HG03439 (cell line): ENCODE results near the gene PTPN6.

Experiments
- ATAC-seq: cut with Tn5 transposase; IDR thresholded peaks from one replicate; pipeline ENCODE4 v1.9.1; 2021; ENCODE audit warnings: mild to moderate bottlenecking, moderate library complexity; ENCODE audit not compliant: unreplicated experiment

Gene PTPN6

GRCh38 chr12:6965026-6965661 lies 14.0 kb downstream of the PTPN6 start:
- ATAC-seq: no peak

DNA sequence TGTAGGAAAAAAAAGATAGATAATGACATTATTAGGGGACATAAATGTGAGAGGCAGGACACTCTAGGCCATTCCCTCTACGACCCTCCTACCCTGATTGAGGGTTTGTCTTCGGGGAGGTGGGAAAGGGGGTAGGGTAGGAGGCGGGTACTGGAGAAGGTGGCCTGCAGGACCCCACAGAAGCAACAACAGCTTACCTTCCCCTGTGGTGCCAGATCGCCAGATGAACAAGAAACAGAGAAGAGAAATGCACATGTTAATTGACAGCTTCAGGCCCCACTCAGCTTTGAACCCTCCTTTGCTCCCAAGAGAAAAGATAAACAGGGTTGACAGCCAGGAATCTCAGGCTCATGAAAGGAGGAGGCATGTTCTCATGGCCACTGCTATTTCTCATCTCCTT lies 14.6 kb downstream of the PTPN6 start:
- ATAC-seq: no peak

DNA sequence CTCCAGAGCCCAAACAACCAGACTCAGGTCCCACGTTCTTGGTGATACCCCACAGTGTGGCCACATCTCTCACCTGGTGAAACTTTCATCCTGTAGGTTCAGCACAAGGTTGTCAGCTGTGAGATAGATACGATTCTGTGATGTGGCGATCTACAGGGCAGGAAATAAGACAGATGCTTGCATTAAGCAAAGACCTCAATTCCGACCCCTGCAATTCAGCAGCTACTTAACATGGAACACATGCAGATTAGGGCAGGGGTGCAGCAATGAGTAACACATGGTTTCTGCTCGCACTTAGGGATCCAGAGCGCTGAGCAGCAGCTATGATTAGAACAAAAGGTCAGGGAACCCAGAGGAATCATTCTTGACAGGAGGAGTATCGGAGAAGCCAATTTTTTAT lies 15.2 kb downstream of the PTPN6 start:
- ATAC-seq: no peak

- ATAC-seq: no peak
Measured at GRCh38 chr12:6967651-6968100, 16.5 kb downstream of the PTPN6 start.

DNA sequence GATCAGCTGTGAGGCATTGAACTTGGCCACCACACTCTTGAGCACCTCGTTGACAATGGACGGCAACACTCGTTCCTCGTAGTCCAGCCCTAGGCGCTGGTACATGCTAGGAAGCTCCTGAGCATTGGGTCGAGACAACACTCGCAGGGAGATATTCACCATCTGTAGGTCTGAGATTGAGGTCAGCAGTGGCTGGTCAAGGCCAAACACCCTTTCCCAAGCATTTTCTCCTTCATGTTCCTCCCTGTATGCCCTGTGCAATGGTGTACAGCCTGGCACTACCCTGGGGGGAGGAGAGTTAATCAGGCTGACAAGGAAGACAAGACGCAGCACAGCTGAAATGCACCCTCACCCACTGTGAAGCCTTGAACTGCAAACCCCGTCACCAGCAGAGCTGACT lies 17.3 kb downstream of the PTPN6 start:
- no peak for ATAC-seq

- peak; percentile 12 for ATAC-seq
Measured at GRCh38 chr12:6970096-6970527, 19.0 kb downstream of the PTPN6 start.

DNA sequence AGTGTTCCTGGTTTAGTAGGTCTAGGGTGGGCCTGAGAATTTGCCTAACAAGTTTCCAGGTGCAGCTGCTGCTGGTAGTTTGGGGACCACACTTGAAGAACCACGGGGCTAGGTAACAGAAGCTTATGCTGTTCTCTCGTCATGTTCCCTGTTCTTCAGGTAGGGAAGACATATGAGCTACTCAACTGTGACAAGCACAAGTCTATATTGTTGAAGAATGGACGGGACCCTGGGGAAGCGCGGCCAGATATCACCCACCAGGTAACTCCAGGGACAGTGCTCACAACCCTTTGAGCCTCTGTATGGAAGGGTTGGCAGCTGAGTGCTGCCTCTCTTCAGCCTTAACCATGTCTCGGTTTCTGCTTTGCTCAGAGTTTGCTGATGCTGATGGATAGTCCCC lies 23.0 kb downstream of the PTPN6 start:
- no peak for ATAC-seq

GRCh38 chr12:6975297-6976032 lies 24.3 kb downstream of the PTPN6 start:
- ATAC-seq: no peak

- ATAC-seq: no peak
Measured at GRCh38 chr12:6977653-6978052, 26.5 kb downstream of the PTPN6 start.

DNA sequence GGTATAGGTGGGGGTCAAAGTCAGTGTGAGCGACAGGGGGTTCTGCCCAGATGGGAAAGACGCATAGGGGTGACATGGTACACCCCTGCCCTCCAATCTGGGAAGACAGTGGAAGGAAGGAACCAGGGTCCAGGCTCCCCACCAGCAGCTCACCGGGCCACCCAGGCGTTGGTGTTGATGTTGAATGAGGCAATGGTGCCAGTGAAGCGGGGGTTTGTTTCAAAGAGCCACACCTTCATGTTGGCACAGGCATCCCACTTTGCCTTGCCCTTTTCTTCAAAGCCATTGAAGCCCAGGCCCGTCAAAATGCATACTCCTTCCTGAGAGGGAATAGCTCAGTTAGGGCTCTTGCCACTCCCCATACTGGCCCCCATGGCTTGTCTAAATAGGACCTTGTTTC lies 27.0 kb downstream of the PTPN6 start:
- ATAC-seq: no peak

GRCh38 chr12:6978611-6979011 lies 27.5 kb downstream of the PTPN6 start:
- ATAC-seq: no peak

GRCh38 chr12:6979021-6979420 lies 27.9 kb downstream of the PTPN6 start:
- no peak for ATAC-seq

DNA sequence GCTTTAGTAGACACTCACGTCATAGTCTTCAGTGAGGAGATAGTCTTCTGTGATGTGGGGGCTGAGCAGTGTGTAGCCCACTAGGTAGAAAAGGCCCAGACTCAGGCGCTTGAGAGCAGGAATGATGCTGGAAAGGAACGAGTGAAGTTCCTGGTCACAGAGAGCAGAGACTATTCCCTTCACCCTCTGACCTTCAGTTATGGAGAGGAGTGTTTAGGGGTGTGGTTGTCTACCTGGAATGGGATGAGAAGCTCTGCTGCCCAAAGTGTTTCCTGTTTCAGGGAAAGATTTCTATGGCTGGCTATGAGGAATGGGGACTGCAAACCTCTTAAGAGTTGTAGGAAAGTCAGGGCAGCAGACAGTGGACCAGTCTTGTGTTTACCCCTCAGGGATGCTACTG lies 28.3 kb downstream of the PTPN6 start:
- no peak for ATAC-seq

DNA sequence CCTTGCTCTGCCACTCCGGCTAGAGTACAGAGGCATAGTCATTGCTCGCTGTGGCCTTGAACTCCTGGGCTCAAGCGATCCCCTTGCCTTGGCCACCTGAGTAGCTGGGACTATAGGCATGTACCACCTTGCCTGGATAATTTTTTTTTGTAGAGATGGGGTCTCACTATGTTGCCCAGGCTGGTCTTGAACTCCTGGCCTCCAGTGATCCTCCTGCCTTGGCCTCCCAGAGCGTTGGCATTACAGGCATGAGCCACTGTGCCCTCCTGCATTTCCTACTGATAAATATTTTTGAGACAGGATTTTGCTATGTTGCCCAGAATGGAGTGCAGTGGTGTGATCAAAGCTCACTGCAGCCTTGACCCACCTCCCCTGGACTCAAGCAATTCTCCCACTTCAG lies 28.9 kb downstream of the PTPN6 start:
- ATAC-seq: no peak

DNA sequence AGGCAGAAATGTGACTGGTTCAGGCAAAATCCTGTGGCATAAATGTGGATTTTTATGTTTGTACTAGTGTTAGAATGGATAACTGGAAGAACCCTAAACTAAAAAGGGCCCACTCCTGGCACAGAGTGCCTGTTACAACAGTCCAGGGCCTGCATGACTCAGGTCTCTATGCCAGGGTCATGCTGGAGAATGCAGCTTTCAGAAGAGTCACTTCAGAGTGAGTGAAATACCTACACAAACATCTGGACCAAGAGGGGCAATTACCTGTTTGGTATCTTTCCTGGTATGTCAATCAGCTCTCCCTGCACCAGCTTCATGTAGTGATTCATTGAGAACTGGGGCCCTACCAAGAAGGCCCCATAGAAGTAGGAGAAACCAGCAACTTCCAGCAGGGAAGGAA lies 29.6 kb downstream of the PTPN6 start:
- ATAC-seq: no peak

DNA sequence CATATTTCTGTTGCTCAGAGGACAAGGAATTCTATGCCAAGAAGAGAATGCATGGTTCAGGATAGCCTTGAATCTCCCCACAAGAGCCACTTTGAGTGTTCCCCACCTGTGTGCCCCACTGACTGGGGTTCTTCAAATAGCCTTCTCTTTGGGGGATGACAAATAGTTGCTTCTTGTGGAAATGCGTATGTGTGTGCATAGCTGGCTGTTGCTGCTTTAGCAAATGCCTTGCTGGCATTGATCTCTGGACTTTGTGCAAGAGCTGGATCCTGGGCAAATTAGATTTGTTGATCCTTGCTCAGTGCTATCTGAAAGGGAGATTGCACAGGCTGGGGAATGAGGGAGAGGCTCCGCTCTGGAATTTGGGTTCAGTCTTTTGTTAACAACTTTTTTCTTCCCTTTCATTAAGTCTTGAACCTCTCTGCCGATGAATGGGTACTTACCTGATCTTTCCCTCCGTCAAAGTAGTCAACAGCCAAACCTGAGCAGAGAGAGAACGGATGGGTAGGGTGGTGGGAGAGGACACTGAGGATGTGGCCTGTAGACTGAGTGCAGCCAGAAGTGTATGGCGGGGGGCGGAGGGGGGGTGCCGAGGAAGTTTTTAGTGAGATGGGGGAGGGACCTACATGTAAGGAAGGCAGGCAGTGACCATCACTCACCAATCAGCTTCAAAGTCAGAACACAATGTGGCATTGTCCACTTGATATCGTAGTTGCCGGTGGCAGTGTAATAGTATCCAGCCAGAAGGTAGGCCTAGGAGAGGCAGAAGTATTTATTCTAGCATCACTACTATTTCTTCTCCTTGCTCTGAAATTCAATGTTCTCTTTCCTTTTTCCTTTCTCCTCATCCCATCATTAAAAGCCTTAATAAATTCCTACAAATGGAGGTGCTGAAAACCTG lies 30.2 kb downstream of the PTPN6 start:
- no peak for ATAC-seq

DNA sequence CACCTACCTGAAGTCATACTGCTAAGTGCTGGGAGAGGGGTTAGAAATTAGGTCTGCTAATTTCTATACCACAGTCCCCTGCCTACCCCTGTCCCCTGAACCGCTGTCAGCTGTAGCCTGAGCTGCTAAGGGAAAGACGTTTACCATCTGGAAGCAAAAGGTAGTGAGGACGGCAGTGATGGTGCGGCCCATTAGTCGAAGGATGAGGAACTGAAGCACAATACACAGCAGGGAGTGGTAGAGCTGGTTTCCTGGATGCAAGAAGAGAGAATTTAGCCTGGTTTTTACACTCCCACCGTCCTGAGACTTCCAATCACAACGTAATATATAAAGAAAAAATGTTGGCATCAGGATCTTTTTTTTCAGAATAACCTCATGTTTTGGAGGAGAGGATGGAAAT lies 31.4 kb downstream of the PTPN6 start:
- ATAC-seq: no peak

DNA sequence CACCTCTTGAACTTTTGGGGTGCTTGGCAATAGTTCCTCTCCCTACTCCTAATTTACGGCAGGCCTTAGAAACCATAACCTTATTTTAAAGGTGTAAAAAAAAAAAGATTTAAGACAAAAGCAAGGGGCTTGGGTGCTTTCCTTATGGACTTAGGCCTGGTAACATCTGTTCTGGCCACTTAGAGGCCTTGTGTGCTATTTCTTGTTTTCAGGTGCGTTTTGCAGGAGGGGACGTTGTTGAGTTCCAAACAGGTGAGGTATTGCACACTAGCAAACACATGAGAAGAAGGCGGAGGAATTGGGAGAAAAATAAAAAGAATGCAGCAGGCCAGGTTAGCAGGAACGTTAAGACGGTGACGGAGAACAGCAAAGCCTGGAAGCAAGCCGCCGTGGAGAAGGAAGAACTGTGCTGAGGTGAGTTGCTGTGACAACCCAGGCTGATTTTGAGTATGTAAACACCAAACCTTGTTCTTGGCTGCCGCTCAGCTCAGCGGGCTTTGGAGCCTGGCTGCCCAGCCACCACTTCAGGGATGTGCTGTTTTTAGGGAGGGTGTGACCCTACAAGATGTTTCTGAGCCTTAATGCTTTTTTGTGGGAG lies 36.9 kb downstream of the PTPN6 start:
- ATAC-seq: no peak

- ATAC-seq: no peak
Measured at GRCh38 chr12:6996040-6996441, 44.9 kb downstream of the PTPN6 start.

- ATAC-seq: no peak
Measured at GRCh38 chr12:6998715-6999451, 47.7 kb downstream of the PTPN6 start.
